GM18498 (cell line): Measurements from ENCODE around the gene DNM2.
"Not testable (repeated sequence)": the region's sequence is repeated elsewhere in the genome, so short reads cannot be mapped to it uniquely, and the experiment has no call there.

Experiments
- ATAC-seq: cut with Tn5 transposase; IDR thresholded peaks from one replicate; pipeline ENCODE4 v1.9.1; 2021; ENCODE audit warnings: mild to moderate bottlenecking, moderate library complexity; ENCODE audit not compliant: unreplicated experiment

The DNM2 gene

DNA sequence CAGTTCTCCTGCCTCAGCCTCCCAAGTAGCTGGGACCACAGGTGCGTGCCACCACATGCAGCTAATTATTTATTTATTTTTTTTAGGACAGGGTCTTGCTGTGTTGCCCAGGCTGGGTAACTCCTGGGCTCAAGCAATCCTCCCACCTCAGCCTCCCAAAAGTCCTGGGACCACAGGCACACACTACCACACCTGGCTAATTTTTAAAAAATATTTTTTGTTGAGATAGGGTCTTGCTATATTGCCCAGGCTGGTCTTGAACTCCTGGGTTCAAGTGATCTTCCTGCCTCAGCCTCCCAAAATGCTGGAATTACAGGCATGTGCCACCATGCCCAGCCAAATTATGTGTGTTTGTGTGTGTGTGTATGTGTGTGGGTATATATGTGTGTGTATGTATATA lies 139.0 kb downstream of the DNM2 start:
- ATAC-seq, result not testable (repeated sequence)

DNA sequence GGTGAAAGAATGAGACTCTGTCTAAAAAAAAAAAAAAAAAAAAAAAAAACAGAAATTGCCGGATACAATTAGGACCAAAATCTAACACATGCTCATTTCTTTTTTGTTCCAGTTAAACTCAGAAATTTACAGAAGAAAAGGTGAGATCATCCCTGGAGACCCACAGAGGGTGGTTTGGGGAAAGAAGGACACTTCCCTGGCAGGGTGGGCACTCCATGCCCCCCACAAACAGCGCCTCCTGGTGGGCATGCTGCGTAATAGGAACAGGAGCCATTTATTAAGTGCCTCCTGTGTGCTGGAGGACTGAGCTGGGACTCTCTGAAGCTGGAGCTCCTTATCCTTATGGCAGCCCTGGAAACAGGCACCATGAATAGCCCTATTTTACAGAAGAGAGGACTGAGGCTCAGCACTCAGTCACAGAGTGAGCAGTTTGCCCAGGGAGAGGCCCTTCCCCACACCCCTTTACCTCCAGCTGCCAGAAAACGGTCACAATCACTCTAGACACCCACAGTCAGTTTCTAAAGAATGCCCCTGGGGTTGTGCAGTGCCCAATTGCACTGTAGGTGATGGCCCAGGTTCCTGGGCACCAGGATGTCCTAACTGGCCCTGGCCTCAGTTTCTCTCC lies 140.4 kb downstream of the DNM2 start:
- ATAC-seq, result no peak

DNA sequence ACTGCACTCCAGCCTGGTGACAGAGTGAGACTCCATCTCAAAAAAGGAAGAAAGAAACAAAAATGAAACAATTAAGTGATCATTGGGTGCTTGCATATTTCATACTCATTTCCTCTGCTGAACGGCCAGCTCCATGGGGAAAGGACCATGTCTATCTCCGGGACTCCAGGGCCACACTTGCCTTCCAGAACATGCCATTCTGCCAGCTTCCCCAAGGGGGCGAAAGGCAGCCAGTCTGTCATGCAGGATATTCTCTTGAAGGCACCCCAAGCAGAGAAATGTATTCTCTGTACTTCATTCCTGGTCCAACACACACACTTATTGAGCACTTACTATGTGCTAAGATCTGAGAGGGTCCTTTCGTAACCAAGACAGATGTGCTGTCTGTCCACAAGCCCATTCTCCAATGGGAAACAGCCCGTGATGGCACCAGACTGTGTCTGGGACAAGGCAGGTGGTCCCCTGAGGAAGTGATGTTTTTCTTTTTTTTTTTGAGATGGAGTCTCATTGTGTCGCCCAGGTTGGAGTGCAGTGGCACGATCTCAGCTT lies 143.3 kb downstream of the DNM2 start:
- no peak for ATAC-seq

DNA sequence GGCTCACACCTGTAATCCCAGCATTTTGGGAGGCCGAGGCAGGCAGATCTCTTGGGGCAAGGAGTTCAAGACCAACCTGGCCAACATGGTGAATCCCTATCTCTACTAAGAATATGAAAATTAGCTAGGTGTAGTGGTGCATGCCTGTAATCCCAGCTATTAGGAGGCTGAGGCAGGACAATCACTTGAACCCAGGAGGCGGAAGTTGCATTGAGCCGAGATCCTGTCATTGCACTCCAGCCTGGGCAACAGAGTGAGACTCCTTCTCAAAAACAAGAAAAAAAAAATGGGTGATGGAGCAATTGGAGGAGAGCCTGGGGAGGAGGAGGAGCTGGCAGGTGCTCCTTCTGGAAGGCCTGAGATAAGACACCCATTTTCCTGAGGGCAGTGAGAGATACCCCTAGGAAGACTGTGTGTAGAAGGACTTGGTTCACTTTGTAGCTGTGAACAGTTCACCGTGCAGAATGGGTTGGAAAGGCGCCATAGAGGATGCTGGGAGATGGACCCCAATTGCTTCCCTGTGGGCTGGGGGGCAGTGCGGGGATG lies 144.8 kb downstream of the DNM2 start:
- no peak for ATAC-seq

DNA sequence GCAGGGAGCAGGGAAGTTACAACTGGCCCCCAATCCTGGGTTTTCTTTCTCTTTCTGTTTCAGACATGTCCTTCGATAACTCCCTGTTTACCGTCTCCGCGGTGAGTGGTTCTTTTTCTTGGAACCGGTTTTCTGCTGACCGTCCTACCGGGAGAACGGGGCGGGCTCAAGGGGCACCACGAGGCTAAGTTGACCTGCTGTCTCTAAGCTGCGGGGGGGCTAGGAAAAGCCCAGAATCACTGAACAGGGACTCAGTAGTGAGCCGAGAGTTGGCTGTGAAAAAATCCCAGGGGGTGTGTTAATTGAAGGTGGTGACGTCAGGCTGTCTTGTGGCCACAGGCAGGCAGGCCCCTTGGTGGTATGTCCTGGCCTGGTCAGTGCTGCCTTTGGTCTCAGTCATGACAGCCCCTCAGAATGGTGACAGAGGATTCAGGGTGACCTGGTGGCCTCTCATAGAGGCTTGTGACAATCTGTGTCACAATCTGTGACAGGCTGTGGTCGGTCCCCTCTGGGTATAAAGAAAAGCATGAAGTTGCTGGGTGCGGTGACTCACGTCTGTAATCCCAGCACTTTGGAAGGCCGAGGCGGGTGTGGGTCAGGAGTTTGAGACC lies 145.3 kb downstream of the DNM2 start:
- ATAC-seq, result no peak

DNA sequence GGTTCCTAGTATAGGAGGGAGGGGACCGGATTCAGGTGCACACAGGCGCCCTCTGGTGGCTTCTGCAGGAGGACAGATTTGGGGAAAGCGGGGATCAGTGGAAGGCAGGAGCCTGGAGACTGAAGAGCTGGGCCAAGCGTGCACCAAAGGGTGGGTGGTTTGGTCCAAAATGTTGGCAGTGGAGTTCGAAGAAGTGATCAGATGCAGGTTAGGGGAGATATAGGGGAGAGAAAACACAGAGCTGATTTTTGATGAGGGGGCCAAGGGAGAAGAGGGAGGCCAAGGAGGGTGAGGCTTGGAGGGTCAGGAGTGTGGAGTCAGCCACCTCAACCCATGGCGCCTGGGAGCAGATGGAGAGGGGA lies 146.6 kb downstream of the DNM2 start:
- ATAC-seq, result no peak

DNA sequence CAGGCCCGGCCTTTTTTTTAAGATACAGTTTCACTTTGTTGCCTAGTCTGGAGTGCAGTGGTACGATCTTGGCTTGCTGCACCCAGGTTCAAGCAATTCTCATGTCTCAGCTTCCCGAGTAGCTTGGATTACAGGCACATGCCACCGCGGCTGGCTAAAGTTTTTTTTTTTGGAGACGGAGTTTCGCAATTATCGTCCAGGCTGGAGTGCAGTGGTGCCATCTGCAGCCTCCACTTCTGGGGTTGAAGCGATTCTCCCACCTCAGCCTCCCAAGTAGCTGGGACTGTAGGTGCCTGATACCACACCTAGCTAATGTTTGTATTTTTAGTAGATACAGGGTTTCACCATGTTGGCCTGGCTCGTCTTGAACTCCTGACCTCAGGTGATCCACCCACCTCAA lies 148.6 kb downstream of the DNM2 start:
- no peak for ATAC-seq

DNA sequence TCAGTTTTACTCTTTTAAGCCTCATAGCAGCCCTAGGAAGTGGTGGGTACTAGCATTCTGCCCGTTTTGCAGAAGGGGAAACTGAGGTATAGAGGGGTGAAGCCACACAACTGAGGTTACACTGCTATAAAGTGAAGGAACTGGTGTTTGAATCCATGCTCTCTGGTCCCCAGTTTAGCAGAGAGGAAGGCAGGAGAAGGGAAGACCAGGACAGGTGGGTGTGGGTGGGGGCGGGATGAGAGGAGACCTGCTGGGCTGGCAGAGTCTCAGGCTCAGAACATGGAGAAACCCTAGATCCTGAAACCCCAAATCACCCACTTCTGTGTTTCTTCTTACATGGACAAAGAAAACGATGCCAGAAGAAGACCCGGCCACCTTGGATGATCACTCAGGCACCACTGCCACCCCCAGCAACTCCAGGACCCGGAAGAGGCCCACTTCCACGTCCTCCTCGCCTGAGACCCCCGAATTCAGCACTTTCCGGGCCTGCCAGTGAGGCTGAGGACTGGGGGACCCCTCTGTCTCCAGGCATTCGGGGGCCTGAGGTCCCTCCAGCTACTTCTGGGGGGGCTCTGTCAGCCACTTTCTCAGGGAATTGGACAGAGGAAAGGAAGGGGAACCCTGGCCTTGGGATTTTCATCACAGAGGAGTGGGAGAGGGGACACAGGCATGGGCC lies 151.1 kb downstream of the DNM2 start:
- no peak for ATAC-seq

DNA sequence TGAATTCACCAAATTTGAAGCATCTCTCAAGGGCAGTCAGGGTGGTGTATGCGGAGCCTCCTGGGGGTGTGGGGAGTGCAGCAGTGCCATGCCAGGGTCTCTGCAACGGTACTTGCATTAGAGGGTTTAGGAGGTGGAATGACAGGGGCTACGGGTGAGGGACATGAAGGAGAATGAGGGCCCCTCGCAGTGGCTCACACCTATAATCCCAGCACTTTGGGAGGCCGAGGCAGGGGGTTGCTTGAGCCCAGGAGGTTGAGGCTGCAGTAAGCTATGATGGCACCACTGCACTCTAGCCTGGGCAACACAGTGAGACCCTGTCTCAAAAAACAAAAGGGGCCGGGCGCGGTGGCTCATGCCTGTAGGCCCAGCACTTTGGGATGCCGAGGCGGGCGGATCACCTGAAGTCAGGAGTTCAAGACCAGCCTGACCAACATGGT lies 152.0 kb downstream of the DNM2 start:
- not testable (repeated sequence) for ATAC-seq

DNA sequence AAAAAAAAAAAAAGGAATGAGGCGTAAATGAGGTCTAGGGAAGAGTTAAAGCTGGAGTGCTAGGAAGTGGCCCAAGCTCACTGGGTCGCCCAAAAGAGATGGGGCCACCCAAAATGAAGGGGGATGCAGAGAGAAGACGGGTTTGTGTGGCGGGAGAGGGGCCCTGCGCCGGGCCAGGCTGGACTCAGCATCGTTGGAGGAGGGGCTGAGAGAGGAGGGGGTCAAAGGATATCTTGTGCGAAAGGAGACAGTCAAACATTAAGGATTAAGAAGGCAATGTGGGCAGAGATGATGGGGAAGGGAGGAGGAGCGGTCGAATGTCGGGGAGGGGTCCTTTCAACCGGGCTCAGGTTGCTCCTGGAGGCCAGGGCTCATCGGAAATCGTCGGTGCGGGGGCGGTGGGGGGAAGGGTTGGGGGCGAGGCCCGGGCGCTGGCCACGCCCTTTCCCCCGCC lies 152.6 kb downstream of the DNM2 start:
- no peak for ATAC-seq

DNA sequence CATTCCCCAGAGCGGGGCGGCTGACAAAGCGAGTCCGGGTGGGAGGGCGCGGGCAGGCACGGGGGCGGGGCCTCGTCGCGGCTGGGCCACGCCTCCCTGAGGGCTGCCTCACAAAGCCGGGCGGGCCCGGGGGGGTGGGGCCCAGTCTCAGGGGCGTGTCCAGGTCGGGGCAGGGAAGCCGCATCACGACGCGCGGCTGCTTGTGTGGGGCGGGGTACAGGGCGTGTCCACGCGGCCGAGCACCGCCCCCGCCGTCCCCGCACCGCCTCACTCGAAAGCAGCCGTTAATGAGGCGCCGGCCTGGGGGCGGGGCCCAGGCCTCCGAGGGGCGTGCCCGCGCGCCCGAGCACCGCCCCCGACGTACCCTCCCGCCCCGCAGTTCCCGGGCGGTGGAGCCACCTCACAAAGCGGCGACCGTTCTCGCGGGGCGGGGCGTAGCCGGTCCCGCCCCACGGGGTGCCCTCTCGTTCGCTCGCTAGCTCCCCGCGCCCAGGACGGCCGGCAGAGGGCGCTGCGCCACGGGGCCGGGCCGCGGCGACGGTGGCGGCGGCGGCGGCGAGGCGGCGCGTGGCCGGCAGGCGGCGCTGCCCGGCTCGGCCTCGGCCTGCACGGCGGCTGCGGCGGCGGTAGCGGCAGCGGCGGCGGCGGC lies 153.2 kb downstream of the DNM2 start, which contains the start of gene CARM1:
CARM1 (plus strand) TSS at position 599 of the 649 bp plus-strand sequence. CDS start 150 bp downstream, outside the sequence.
- peak; percentile 79 for ATAC-seq

DNA sequence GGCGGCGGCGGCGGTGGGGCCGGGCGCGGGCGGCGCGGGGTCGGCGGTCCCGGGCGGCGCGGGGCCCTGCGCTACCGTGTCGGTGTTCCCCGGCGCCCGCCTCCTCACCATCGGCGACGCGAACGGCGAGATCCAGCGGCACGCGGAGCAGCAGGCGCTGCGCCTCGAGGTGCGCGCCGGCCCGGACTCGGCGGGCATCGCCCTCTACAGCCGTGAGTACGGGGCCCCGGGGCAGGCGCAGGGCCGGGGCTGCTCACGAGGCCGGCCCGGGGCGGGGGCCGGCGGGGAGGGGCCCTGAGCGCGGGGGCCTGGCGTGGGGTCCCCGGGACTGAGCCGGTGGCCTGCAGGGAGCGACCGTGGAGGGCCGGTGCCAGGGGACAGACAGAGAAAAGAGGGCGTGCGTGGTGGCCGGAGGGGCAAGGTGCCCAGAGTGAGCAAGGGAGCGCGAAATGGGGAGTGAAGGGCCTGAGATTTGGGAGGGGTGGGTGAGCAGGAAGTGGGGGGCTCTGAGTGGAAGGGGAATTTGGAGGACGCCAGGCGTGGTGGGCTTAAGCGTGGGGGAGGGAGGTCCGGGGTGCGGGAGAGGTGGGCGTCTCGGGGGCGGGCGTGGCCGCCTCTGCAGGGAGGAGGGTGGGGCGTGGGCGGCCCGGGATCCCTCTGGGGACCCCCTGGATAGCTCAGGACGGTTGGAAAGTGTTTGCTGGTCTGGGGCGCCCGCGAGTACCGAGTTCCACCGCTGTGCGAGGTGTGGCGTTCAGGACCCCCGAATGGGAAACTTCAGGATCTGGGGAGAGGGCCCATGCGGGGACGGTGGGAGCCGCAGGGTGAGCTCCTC lies 154.0 kb downstream of the DNM2 start:
- peak; percentile 2 for ATAC-seq

DNA sequence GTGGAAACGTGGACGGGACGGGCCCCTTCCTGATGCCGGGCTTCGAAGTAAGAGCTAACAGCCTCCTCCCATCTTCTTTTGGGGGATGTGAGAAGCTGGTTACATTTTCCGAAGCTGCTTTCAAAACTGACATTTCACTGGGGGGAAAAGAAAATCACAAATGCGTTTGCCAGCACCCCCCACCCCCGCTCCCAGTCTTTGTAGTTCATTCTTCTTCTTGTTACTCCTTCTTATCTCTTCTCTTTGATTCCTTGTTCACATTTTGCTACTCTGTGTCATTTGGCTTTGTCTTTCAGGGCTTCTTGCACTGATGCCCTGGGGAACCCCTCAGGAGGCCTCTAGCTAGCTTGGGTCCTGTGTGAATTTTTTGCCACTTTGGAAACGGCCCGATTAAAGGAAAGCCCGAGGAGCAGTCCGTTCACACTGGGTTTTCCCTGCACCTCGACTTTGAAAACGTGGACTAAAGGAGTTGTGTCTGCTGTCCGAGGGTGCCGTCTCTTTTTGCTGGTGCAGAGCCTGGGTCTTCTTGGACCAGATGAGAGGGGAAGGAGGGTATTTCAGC lies 154.7 kb downstream of the DNM2 start:
- no peak for ATAC-seq

DNA sequence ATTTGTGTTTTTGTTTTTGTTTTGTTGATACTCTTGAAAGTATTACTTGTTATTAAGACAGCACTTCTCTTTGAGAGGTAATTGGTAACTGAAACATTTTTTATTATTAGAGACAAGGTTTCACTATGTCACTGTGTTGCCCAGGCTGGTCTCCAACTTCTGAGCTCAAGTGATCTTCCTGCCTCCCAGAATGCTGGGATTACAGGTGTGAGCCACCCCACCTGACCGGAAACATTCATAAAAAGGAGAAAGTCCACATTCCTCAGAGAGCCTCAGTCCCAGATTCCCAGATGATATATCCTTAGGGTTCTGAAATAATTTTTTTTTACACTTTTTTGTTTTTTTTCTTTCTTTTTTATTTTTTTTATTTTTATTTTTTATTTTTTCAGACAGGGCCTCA lies 156.1 kb downstream of the DNM2 start:
- ATAC-seq, result no peak

DNA sequence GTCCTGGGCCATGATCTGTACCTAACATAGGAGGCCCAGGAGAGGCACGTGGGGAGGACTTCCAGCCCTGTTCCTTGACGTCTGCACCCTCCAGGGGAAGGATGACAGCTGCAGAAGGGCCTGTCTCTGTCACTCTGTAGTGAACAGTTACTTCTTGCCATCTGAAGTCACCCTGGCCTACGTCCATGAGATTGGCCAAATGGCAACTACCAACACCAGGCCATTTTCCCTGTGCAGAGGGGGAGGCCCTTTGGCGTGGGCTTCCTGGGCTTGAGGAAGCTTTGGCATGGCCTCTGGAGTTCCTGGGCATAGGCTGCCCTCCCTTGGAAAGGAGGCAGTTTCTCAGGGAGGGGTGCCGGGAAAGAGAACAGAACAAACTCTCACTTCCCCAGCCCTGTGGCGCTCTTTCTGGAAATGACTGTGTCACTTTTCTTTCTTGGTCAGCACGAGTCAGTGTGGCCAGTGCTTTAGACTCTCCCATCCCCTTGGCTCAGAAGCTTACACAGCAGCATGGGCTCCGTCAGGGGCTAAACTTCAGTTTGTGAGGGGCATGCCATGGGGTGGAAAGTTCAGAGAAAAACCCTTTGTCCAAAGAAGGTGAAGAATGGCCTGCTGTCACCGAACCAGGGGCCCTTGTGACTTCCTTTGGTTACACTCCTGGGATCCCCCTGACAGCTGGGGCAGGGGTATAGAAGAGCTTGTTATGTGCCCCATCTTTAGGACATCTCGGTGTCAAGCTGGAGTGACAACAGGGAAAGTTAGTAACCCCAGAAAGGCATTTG lies 158.8 kb downstream of the DNM2 start:
- peak; percentile 50 for ATAC-seq

DNA sequence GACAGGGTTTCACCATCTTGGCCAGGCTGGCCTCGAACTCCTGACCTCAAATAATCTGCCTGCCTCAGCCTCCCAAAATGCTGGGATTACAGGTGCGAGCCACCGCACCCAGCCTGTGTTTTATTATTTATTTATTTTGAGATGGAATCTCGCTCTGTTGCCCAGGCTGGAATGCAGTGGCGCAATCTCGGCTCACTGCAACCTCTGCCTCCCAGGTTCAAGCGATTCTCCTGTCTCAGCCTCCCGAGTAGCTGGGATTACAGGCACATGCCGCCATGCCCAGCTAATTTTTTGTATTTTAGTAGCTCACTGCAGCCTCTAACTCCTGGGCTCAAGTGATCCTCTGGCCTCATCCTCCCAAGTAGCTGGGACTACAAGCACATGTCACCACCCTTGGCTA lies 159.7 kb downstream of the DNM2 start:
- not testable (repeated sequence) for ATAC-seq

DNA sequence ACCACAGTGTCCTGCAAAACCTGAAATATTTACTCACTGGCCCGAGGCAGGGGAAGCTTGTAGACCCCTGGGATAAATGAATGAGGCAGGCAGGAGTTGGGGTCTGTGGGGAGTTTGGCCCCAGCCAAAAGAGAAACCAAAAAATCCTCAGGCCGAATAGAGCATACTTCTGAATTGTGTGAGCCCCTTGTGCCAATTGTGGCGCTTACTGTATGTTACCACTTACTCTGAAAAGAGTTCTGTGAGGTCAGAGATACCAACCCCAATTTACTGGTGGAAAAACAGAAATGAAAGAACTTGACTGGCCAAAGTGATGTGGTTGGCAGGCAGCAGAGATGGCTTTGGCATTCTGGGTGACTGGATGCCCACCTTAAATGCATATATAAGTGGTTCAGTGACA lies 160.4 kb downstream of the DNM2 start:
- ATAC-seq, result no peak
